ENCODE measurements around the gene GREB1L. TPM values are rescaled to one million over a fixed set of nuclear protein-coding genes. Genes with fewer than 3 reads are reported as not detected.

Gene GREB1L
- total and polyA plus RNA-seq, 2 donors (not counting 3 experiments of a cell fraction or from before 2014, with no cell fraction given), result 0.22 to 0.41 TPM

- Histone ChIP-seq H3K9me3 (replicated peaks; ENCODE audit: control insufficient read depth, insufficient read depth, low read length) (no peaks in the 10 kb centered on the region), H3K79me2 (ENCODE audit: control insufficient read depth, insufficient read depth, low read length) (no peaks in the 10 kb centered on the region), H2AFZ (ENCODE audit: low read depth, low read length) (no peak overlapping the region), H4K20me1 (replicated peaks; ENCODE audit: control insufficient read depth, extremely low read depth, insufficient read depth, low read length) (no peaks in the 10 kb centered on the region), H3K27ac (ENCODE audit: insufficient read depth, low read depth, low read length) (no peak overlapping the region), H3K9ac (replicated peaks; ENCODE audit: extremely low read depth, insufficient read depth, low read length) (no peak overlapping the region), H3K27me3 (ENCODE audit: control insufficient read depth in 2 of 2, insufficient read depth in 2 of 2, low read length in 2 of 2) (no peaks in the 10 kb centered on the region), H3K36me3 (ENCODE audit: control insufficient read depth in 2 of 2, extremely low read depth in 1 of 2, insufficient read depth in 2 of 2, low read length in 2 of 2) (no peaks in the 10 kb centered on the region), H3K4me1 (ENCODE audit: control insufficient read depth, extremely low read depth, insufficient read depth, low read length) (no peaks in the 10 kb centered on the region), H3K4me2 (ENCODE audit: insufficient read depth, low read length) (no peak overlapping the region), H3K4me3 (replicated peaks in 1 of 3; ENCODE audit: insufficient read depth in 1 of 3, low read depth in 1 of 3, low read length in 3 of 3) (no peak overlapping the region), H3K9me1 (replicated peaks; ENCODE audit: control insufficient read depth, extremely low read depth, insufficient read depth, low read length) (no peaks in the 10 kb centered on the region)
- intact Hi-C loops (cut with micrococcal nuclease) (no loop called here), dilution Hi-C loops (cut with MboI; ENCODE audit: extremely low pct_ligation_motif_present, low sequenced_read_pairs) (no loop called here)
- POLR2A ChIA-PET, result no interaction called here
- TF ChIP-seq POLR2AphosphoS5 (IDR thresholded peaks at IDR 0.05; ENCODE audit: insufficient read depth, low read depth, low read length), result no peak
- TF ChIP-seq GATA2 (IDR thresholded peaks at IDR 0.05; ENCODE audit: insufficient read depth, insufficient read length, low read depth, low read length), result no peak
- no peak for TF ChIP-seq EZH2 (IDR thresholded peaks at IDR 0.05; ENCODE audit: borderline replicate concordance, low read depth, low read length, severe bottlenecking)
- TF ChIP-seq FOS (IDR thresholded peaks at IDR 0.05; ENCODE audit: borderline replicate concordance, insufficient read depth, low read length), result no peak
- TF ChIP-seq JUN (IDR thresholded peaks at IDR 0.05; ENCODE audit: borderline replicate concordance, insufficient read depth, insufficient read length, low read depth), result no peak
- TF ChIP-seq POLR2A (IDR thresholded peaks at IDR 0.05; ENCODE audit: low read depth, low read length), result no peak
- no peak for TF ChIP-seq MYC (IDR thresholded peaks at IDR 0.05; ENCODE audit: low read depth, low read length)
- no peak for TF ChIP-seq CTCF (IDR thresholded peaks at IDR 0.05; ENCODE audit: extremely low read depth in 1 of 2, insufficient read depth in 1 of 2, low read depth in 1 of 2, low read length in 2 of 2)
- no peak for TF ChIP-seq MAX (IDR thresholded peaks at IDR 0.05; ENCODE audit: insufficient read depth, insufficient read length)
- FAIRE-seq (no peak), DNase-seq (ENCODE audit: low read depth, low spot score) (no peak)
- BruUV-seq (replicated peaks), result no TSS peak
- CTCF ChIA-PET, result no interaction called here
Observed at GRCh38 chr18:21383031-21383430, 141.0 kb downstream of the GREB1L start.
